K562 (cell line): ENCODE measurements around the gene C11orf86. TPM values are rescaled to one million over a fixed set of nuclear protein-coding genes. Genes with fewer than 3 reads are reported as not detected.

Experiments
- ATAC-seq: fragments of 200-7000 bp; cut with Tn5 transposase; 3 replicates; pipeline ENCODE4 v1.9.1; 2020; ENCODE audit warnings: moderate library complexity
- BruUV-seq: library from RNA; stranded (reverse); fragments of 400-500 nt; replicated peaks from 2 replicates; lab custom pipeline; 2021; lab: Mats Ljungman, UMichigan
- CTCF ChIA-PET: fragments of 300-600 bp; formaldehyde crosslinking; extraction: SDS; loops from one replicate; lab custom pipeline; 2021; ENCODE audit warnings: low intra/inter-chr PET ratio; lab: Yijun Ruan, JAX
- POLR2A ChIA-PET: fragments of 300-600, 350-650 bp; sonication (Branson Sonifier 250); formaldehyde crosslinking; extraction: SDS; loops from one replicate; lab custom pipeline; 2021; ENCODE audit warnings: antibody characterized with exemption, inconsistent platforms; lab: Yijun Ruan, JAX
- DNase-seq, 4 experiments: peaks; one replicate each; pipeline versions ENCODE4 v3.0.0 to v3.0.0-alpha.2; 2011 to 2018; ENCODE audit warnings: low spot score in 3 of 4, mixed read lengths in 3 of 4; ENCODE audit errors: extremely low read depth in 1 of 4
- FAIRE-seq: peaks from 2 replicates; lab custom pipeline; 2011; peaks lifted over from hg19 to GRCh38; lab: Jason Lieb, UNC
- H2AFZ ChIP-seq: 2 replicates; pipeline ENCODE4 v1.6.0; 2011; ENCODE audit warnings: low read depth, low read length, control low read depth, inconsistent platforms
- H3K27ac ChIP-seq: fragments of 200-600 bp; 3 replicates; pipeline ENCODE4 v1.8.0; 2011; ENCODE audit warnings: low read depth, mild to moderate bottlenecking, control low read depth, inconsistent platforms, low read length, moderate library complexity, mixed read lengths; ENCODE audit errors: extremely low read depth
- H3K27me3 ChIP-seq, 2 experiments: fragments of 300-600 bp in 1 of 2; 2 replicates in 1 of 2; 3 replicates in 1 of 2; pipeline versions ENCODE4 v1.6.0 to v1.8.0; 2011; ENCODE audit warnings: inconsistent platforms in 2 of 2, low read length in 2 of 2, mild to moderate bottlenecking in 1 of 2, mixed read lengths in 1 of 2, moderate library complexity in 1 of 2; ENCODE audit not compliant: control insufficient read depth in 2 of 2, insufficient read depth in 2 of 2
- H3K36me3 ChIP-seq: fragments of 300-600 bp; 3 replicates; pipeline ENCODE4 v1.8.0; 2011; ENCODE audit warnings: mild to moderate bottlenecking, low read length, inconsistent platforms; ENCODE audit not compliant: control insufficient read depth, insufficient read depth
- H3K4me1 ChIP-seq, 2 experiments: fragments of 200-600 bp in 1 of 2; replicated peaks in 1 of 2; 2 replicates in 1 of 2; 3 replicates in 1 of 2; pipeline versions ENCODE4 v1.5.1 to v1.8.0; 2011; ENCODE audit warnings: inconsistent platforms in 2 of 2, low read length in 2 of 2, mild to moderate bottlenecking in 1 of 2, mixed read lengths in 1 of 2, moderate library complexity in 1 of 2; ENCODE audit not compliant: control insufficient read depth in 2 of 2, insufficient read depth in 2 of 2
- H3K4me2 ChIP-seq: 2 replicates; pipeline ENCODE4 v1.6.1; 2011; ENCODE audit warnings: low read length, control low read depth, inconsistent platforms, mixed read lengths; ENCODE audit not compliant: insufficient read depth
- H3K4me3 ChIP-seq: fragments of 200-600 bp; sonication (generic), shearing (Covaris generic); 2 replicates; pipeline ENCODE4 v1.5.1; 2016; ENCODE audit warnings: control low read depth, inconsistent platforms
- H3K79me2 ChIP-seq: fragments of 200-600 bp; 3 replicates; pipeline ENCODE4 v1.8.0; 2011; ENCODE audit warnings: low read length, inconsistent platforms; ENCODE audit not compliant: control insufficient read depth, insufficient read depth
- H3K9ac ChIP-seq, 2 experiments: 2 replicates each; pipeline versions ENCODE4 v1.6.0 to v1.6.1; 2011; ENCODE audit warnings: low read depth in 2 of 2, low read length in 2 of 2, control low read depth in 1 of 2, inconsistent platforms in 1 of 2, mild to moderate bottlenecking in 1 of 2, mixed read lengths in 1 of 2; ENCODE audit not compliant: insufficient read depth in 1 of 2
- H3K9me1 ChIP-seq: one replicate; pipeline ENCODE4 v1.6.0; 2011; ENCODE audit warnings: inconsistent platforms, mild to moderate bottlenecking, low read length, moderate library complexity; ENCODE audit not compliant: control insufficient read depth, insufficient read depth
- H3K9me3 ChIP-seq: replicated peaks from 2 replicates; pipeline ENCODE4 v1.5.1; 2011; ENCODE audit warnings: low read depth, low read length, inconsistent platforms; ENCODE audit not compliant: control insufficient read depth, insufficient read depth
- H4K20me1 ChIP-seq: replicated peaks from 2 replicates; pipeline ENCODE4 v1.6.1; 2011; ENCODE audit warnings: low read length, inconsistent platforms, mixed read lengths; ENCODE audit not compliant: control insufficient read depth, insufficient read depth
- BRD9 ChIP-seq: fragments of 450-650 bp; IDR thresholded peaks from 2 replicates; pipeline ENCODE4 v1.6.1; 2018; ENCODE audit warnings: low read depth; ENCODE audit not compliant: partially characterized antibody
- CBX3 ChIP-seq, 2 experiments: IDR thresholded peaks; 1 replicate in 1 of 2; 2 replicates in 1 of 2; pipeline ENCODE4 v1.6.1; 2012; ENCODE audit warnings: inconsistent platforms in 2 of 2, low read length in 2 of 2, borderline replicate concordance in 1 of 2, control low read depth in 1 of 2
- DMBX1 ChIP-seq: fragments of 250-450 bp; sonication (Bioruptor Pico); IDR thresholded peaks from 2 replicates; pipeline ENCODE4 v1.8.0; 2022; ENCODE audit warnings: inconsistent platforms, mild to moderate bottlenecking, moderate library complexity, borderline replicate concordance
- NR2C2 ChIP-seq, 2 experiments: fragments of 200-800 bp in 1 of 2; sonication (Bioruptor generic) in 1 of 2; sonication (generic) in 1 of 2; formaldehyde crosslinking in 1 of 2; IDR thresholded peaks; 2 replicates each; pipeline versions ENCODE4 v1.6.1 to v1.8.0; 2016 to 2022; ENCODE audit warnings: mild to moderate bottlenecking in 1 of 2, missing compliant biosample characterization in 1 of 2, missing genetic modification characterization in 1 of 2, missing genetic modification reagents in 1 of 2
- POLR2H ChIP-seq: IDR thresholded peaks from 2 replicates; pipeline ENCODE4 v1.6.1; 2016; ENCODE audit warnings: missing genetic modification characterization, low read depth, mild to moderate bottlenecking, control low read depth, missing compliant biosample characterization, moderate library complexity
- TAF1 ChIP-seq: IDR thresholded peaks from 2 replicates; pipeline ENCODE4 v1.6.1; 2011; ENCODE audit warnings: mild to moderate bottlenecking, low read length, moderate library complexity; ENCODE audit not compliant: insufficient read depth, control insufficient read depth, severe bottlenecking; ENCODE audit errors: extremely low read depth
- TBL1XR1 ChIP-seq, 2 experiments: IDR thresholded peaks; 2 replicates each; pipeline ENCODE4 v1.6.1; 2012; ENCODE audit warnings: improper control_type of control experiment in 2 of 2, low read length in 2 of 2, mild to moderate bottlenecking in 1 of 2
- ZNF197 ChIP-seq: fragments of 200-800 bp; sonication (Bioruptor generic); IDR thresholded peaks from 2 replicates; pipeline ENCODE4 v1.6.1; 2016; ENCODE audit warnings: low read depth, missing genetic modification characterization, missing compliant biosample characterization
- ZNF24 ChIP-seq: fragments of 450-650 bp; IDR thresholded peaks from 2 replicates; pipeline ENCODE4 v1.6.1; 2016
- WGBS: fragments of 100-300 bp; shearing (Covaris generic); methylation state at CpG from one replicate; pipeline ENCODE4 v1.1.6; 2016; ENCODE audit warnings: low coverage, mixed read lengths; ENCODE audit not compliant: insufficient coverage; ENCODE audit errors: missing lambda C conversion rate; 5-methylcytosine and 5-hydroxymethylcytosine counted together
- in situ Hi-C: fragments of 300-500 bp; cut with MboI; formaldehyde crosslinking; loops from 4 replicates; pipeline ENCODE4 v1.15.0; 2018; ENCODE audit warnings: inconsistent platforms, mixed read lengths
- intact Hi-C: fragments of 100-400 bp; cut with micrococcal nuclease; formaldehyde crosslinking; loops from 2 replicates; pipeline ENCODE4 v1.14.2; 2022
- polyA plus RNA-seq, 8 experiments: library from polyadenylated mRNA; depleted of rRNA in 4 of 8; stranded (reverse) in 5 of 8; unstranded in 3 of 8; fragments of >200 nt; fragmentation: Nextera tagmentation in 2 of 8; fragmentation: Illumina TruSeq in 1 of 8; extraction: Ambion mirVana in 2 of 8; extraction: Trizol in 1 of 8; gene quantifications; 2 replicates each; pipeline versions ENCODE4 v1.2.1 to v1.2.3, GENCODE V29; 2011 to 2014; ENCODE audit warnings: inconsistent platforms in 1 of 8, missing spikeins in 1 of 8
- total RNA-seq, 7 experiments: library from RNA; depleted of rRNA in 6 of 7; stranded (reverse); fragments of >200 nt in 6 of 7; fragmentation: Illumina TruSeq in 2 of 7; extraction: Trizol in 2 of 7; gene quantifications; 2 replicates each; pipeline versions ENCODE4 v1.2.1 to v1.2.3, GENCODE V29; 2011 to 2021; ENCODE audit warnings: low replicate concordance in 1 of 7
- TF ChIP-seq, protein P1 (sequence below): conservative IDR thresholded peaks from 2 replicates; pipeline ENCODE4 v1.6.1; 2011; ENCODE audit warnings: low read depth, mild to moderate bottlenecking, low read length; ENCODE audit not compliant: control insufficient read depth
- TF ChIP-seq, protein P2 (sequence below): fragments of 450-650 bp; IDR thresholded peaks from one replicate; pipeline ENCODE4 v1.6.1; 2018; ENCODE audit warnings: mild to moderate bottlenecking, moderate library complexity; ENCODE audit not compliant: partially characterized antibody
- TF ChIP-seq, protein P3 (sequence below): fragments of 450-650 bp; formaldehyde crosslinking; IDR thresholded peaks from 2 replicates; pipeline ENCODE4 v1.4.0; 2020; ENCODE audit warnings: mild to moderate bottlenecking, mixed read lengths
- TF ChIP-seq, protein P4 (sequence below): fragments of 250-450 bp; sonication (Bioruptor Pico); IDR thresholded peaks from 2 replicates; pipeline ENCODE4 v1.8.0; 2022; ENCODE audit warnings: moderate library complexity, mild to moderate bottlenecking, inconsistent platforms

The C11orf86 gene
- total and polyA plus RNA-seq, 9 of the 15 experiments (the other 6 are each of a cell fraction or from before 2014, with no cell fraction given) = not detected

DNA sequence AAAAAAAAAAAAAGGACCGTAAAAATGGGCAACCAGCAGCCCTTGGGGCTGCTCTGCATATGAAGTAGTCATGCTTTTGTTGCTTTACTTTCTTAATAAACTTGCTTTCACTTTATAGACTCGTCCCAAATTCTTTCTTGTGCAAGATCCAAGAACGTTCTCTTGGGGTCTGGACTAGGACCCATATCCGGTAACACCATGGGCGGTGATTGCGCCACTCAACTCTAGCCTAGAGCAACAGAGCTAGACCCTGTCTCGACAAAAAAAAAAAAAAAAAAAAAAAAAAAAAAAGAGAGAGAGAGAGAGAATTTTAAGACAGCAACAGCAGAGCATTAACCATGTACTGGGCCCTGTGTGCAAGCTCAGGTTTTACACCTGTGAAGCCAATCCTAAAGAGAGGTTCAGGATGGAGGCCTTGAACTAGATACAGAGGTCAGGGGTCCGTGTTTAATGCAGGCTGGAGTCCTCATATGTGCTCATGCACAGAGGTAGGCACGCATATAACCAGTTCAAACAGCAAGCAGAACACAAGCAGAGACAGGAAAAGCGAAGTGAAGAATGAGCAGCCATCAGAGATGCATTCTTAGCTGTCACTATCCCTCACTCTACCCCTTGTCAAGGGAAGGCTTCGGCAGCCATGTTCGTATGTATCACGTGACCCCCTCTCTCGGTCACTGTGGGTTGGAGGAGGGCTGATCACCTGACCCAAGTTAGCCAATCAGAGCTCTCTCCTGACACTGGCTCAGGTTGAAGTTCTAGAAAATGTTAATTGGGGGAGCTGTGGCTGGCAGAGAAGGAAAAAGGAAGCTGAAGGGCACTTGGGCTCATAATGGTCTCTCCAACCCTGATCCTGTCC, 31.2 kb downstream of the C11orf86 start:
- WGBS = 71% methylated on average over 12 of the region's 14 CpGs
- Histone ChIP-seq H3K4me3 (no peak overlapping the region), H3K27ac (peak overlapping the region; percentile 45; the same call in 1 of the 3 replicates), H3K4me1 (peaks cover 8 to 14% of the 10 kb centered on the region in 2 experiments; a peak in 3 of 5 replicates), H4K20me1 (no peaks in the 10 kb centered on the region), H3K27me3 (peaks cover 0 to 5% of the 10 kb centered on the region in 2 experiments; a peak in 1 of 5 replicates), H3K79me2 (no peaks in the 10 kb centered on the region), H3K9ac (no peak overlapping the region), H3K36me3 (no peaks in the 10 kb centered on the region), H3K9me3 (peaks cover 5% of the 10 kb centered on the region; the same call in 1 of the 2 replicates), H3K4me2 (peak overlapping the region; percentile 70), H2AFZ (peak overlapping the region; percentile 97), H3K9me1 (no peaks in the 10 kb centered on the region)
- FAIRE-seq (peak; percentile 88), DNase-seq (peak; percentile 80 to 97 (median 92)), ATAC-seq (peak; percentile 95)
- intact Hi-C loops = no loop called here
- BruUV-seq = no TSS peak
- in situ Hi-C loops = no loop called here
- ChIA-PET CTCF (interaction anchor here (0.7 kb wide), 1 partner anchor 709 kb away, joined by 3 read pairs; no protein-coding TSS in a partner anchor), POLR2A (interaction anchor here (0.6 to 2.0 kb wide), 5 partner anchors 9 to 163 kb away, joined by 3 to 6 read pairs (median 3); partner anchors contain the start of gene RCE1)
- TF ChIP-seq, protein P1, sequence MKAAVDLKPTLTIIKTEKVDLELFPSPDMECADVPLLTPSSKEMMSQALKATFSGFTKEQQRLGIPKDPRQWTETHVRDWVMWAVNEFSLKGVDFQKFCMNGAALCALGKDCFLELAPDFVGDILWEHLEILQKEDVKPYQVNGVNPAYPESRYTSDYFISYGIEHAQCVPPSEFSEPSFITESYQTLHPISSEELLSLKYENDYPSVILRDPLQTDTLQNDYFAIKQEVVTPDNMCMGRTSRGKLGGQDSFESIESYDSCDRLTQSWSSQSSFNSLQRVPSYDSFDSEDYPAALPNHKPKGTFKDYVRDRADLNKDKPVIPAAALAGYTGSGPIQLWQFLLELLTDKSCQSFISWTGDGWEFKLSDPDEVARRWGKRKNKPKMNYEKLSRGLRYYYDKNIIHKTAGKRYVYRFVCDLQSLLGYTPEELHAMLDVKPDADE = no peak
- TF ChIP-seq POLR2H (tag) (no peak), TAF1 (no peak), ZNF24 (no peak), CBX3 (IDR thresholded peaks at IDR 0.05; ENCODE audit: borderline replicate concordance in 1 of 2, low read length in 2 of 2) (peak in 1 of 2 experiments; percentile 98; a peak in 2 of 3 replicates), TBL1XR1 (IDR thresholded peaks at IDR 0.05; ENCODE audit: low read length in 2 of 2) (no peak), DMBX1 (CRISPR knock-in tag) (no peak; the same call in 1 of the 2 replicates), NR2C2 (CRISPR knock-in tag; IDR thresholded peaks at IDR 0.05) (no peak), NR2C2 (tag; IDR thresholded peaks at IDR 0.05) (peak; percentile 58; the same call in 1 of the 2 replicates), BRD9 (no peak), ZNF197 (CRISPR knock-in tag) (no peak)
- TF ChIP-seq, protein P2, sequence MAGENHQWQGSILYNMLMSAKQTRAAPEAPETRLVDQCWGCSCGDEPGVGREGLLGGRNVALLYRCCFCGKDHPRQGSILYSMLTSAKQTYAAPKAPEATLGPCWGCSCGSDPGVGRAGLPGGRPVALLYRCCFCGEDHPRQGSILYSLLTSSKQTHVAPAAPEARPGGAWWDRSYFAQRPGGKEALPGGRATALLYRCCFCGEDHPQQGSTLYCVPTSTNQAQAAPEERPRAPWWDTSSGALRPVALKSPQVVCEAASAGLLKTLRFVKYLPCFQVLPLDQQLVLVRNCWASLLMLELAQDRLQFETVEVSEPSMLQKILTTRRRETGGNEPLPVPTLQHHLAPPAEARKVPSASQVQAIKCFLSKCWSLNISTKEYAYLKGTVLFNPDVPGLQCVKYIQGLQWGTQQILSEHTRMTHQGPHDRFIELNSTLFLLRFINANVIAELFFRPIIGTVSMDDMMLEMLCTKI = no peak
- TF ChIP-seq, protein P3, sequence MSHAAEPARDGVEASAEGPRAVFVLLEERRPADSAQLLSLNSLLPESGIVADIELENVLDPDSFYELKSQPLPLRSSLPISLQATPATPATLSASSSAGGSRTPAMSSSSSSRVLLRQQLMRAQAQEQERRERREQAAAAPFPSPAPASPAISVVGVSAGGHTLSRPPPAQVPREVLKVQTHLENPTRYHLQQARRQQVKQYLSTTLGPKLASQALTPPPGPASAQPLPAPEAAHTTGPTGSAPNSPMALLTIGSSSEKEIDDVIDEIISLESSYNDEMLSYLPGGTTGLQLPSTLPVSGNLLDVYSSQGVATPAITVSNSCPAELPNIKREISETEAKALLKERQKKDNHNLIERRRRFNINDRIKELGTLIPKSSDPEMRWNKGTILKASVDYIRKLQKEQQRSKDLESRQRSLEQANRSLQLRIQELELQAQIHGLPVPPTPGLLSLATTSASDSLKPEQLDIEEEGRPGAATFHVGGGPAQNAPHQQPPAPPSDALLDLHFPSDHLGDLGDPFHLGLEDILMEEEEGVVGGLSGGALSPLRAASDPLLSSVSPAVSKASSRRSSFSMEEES (CRISPR knock-in tag) = peak; percentile 98
- TF ChIP-seq, protein P4, sequence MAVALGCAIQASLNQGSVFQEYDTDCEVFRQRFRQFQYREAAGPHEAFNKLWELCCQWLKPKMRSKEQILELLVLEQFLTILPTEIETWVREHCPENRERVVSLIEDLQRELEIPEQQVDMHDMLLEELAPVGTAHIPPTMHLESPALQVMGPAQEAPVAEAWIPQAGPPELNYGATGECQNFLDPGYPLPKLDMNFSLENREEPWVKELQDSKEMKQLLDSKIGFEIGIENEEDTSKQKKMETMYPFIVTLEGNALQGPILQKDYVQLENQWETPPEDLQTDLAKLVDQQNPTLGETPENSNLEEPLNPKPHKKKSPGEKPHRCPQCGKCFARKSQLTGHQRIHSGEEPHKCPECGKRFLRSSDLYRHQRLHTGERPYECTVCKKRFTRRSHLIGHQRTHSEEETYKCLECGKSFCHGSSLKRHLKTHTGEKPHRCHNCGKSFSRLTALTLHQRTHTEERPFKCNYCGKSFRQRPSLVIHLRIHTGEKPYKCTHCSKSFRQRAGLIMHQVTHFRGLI (CRISPR knock-in tag) = no peak
